Stimulated activated CD4-positive, alpha-beta T cell treated with anti-CD3 and anti-CD28 coated beads, Interleukin-12 subunit alpha, Interleukin-12 subunit beta, amount 100 ng/mL, for 48 hours (primary cell): ENCODE results near the gene IFT172.
"Not testable (repeated sequence)": the region's sequence is repeated elsewhere in the genome, so short reads cannot be mapped to it uniquely, and the experiment has no call there.

Experiments used
- DNase-seq, 3 donors: peaks; one replicate each; pipeline ENCODE4 v3.0.0-alpha.2; 2020; ENCODE audit warnings: low read depth in 2 of 3, low spot score in 1 of 3

The IFT172 gene, protein sequence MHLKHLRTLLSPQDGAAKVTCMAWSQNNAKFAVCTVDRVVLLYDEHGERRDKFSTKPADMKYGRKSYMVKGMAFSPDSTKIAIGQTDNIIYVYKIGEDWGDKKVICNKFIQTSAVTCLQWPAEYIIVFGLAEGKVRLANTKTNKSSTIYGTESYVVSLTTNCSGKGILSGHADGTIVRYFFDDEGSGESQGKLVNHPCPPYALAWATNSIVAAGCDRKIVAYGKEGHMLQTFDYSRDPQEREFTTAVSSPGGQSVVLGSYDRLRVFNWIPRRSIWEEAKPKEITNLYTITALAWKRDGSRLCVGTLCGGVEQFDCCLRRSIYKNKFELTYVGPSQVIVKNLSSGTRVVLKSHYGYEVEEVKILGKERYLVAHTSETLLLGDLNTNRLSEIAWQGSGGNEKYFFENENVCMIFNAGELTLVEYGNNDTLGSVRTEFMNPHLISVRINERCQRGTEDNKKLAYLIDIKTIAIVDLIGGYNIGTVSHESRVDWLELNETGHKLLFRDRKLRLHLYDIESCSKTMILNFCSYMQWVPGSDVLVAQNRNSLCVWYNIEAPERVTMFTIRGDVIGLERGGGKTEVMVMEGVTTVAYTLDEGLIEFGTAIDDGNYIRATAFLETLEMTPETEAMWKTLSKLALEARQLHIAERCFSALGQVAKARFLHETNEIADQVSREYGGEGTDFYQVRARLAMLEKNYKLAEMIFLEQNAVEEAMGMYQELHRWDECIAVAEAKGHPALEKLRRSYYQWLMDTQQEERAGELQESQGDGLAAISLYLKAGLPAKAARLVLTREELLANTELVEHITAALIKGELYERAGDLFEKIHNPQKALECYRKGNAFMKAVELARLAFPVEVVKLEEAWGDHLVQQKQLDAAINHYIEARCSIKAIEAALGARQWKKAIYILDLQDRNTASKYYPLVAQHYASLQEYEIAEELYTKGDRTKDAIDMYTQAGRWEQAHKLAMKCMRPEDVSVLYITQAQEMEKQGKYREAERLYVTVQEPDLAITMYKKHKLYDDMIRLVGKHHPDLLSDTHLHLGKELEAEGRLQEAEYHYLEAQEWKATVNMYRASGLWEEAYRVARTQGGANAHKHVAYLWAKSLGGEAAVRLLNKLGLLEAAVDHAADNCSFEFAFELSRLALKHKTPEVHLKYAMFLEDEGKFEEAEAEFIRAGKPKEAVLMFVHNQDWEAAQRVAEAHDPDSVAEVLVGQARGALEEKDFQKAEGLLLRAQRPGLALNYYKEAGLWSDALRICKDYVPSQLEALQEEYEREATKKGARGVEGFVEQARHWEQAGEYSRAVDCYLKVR (N-terminal part only)

DNA sequence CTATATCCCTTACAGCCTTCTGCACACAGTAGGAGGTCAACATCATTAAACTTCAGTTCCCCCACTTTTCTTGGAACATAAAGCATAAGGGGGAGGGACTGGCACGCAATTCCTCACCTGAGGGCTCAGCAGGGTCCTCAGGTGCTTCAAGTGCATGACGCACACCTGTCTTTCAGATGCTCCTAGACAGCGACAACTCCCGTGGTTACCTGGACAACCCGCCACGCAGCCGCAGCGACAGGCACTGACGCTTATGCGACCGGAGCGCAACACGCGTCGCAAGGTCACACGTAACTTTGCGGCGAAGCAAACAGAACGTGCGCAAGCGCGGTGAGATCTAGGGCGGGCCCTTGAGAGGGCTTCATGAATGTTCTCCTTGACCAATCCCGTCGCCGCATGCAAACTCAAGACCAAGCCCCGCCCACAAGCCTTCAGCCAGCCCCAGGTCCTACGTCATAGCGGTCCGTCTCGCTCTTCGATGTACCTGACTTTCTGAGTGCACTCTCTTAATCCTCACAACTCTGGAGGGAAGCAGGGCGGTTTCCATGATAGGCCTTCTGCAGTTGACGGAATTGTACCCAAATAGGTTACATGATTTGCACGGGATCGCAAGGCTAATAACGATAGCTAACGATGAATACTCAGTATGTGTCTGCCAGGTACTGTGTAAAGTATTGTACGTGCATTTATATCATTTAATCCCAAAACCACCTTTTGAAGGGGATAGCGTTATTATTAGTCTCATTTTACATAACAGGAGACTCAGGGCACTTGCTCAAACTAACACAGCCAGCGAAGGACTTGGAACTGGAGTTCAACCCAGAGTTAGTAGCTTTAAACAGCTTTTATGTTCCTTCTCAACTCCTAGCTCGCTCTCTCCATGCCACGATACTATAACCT is at the start of gene IFT172:
Gene IFT172 (minus strand): TSS at position 246 of the 900 bp plus-strand sequence. CDS start 90 bp downstream, at position 156.
- peak; percentile 98 for DNase-seq

DNA sequence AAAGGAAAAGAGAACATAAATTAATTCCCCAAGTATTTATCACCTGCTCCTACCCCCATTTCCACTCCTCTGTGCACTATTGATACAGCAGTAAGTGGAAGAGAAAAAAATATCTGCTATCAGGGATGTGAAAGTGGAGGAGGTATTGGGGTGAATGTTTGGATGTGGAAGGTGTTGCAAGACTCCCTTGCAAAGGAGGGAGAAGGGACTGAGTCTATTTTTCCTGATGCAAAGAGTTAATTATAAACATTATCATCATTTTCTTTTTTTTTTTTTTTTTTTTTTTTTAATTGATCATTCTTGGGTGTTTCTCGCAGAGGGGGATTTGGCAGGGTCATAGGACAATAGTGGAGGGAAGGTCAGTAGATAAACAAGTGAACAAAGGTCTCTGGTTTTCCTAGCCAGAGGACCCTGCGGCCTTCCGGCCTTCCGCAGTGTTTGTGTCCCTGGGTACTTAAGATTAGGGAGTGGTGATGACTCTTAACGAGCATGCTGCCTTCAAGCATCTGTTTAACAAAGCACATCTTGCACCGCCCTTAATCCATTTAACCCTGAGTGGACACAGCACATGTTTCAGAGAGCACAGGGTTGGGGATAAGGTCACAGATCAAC is 49.4 kb upstream of the IFT172 start:
- DNase-seq, result not testable (repeated sequence)

DNA sequence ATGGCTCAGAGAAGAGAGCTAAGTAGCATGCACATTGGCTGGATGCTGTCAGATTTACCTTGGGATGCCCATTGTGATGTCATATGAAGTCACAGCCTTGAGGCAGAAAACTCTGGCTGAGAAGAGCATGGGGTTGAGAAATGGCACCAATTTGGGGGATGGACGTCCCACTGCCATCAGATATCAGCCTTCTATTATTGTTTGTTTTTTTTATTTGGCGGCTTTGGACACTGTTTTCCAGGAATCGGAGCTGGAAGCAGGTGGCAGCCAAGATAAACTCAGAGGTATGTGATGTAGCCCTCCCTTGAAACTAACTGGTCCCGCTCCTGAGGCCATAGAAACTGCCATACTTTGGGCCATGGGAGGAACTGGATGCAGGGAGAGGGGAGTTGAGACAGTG is 47.7 kb upstream of the IFT172 start:
- DNase-seq, result no peak

DNA sequence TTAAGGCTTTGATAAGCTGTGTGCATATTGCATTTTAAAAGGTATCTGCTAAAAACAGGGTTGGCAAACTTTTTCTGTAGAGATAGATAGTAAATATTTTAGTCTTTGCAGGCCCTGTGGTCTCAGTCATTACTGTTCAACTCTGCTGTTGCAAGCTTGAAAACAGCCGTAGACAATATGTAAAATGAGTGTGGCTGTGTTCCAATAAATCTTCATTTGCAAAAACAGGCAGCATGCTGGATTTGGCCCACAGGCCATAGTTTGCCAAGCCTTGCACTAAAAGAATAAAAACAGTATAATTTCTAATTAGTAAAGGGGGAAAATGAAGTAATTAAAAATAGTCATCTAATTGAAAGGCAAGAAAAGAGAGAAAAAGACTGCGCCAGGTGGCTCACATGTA is 42.4 kb upstream of the IFT172 start:
- no peak for DNase-seq

DNA sequence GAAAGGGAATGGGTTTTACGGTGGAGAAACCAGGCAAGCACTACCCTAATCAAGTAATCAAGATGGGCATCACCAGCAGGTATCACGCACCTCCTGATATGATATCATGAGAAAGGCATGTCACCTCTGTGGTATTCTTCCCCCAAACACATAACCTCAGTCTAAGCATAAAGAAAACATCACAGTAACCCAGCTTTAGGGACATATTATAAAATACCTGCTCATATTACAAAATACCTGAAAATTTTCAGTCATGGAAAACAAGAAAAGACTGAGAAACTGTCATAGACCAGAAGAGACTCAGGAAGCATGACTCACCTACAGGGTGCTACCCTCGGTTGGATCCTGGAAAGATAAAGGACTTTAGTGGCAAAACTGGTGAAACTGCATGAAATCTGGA is 37.6 kb upstream of the IFT172 start:
- DNase-seq, result no peak

DNA sequence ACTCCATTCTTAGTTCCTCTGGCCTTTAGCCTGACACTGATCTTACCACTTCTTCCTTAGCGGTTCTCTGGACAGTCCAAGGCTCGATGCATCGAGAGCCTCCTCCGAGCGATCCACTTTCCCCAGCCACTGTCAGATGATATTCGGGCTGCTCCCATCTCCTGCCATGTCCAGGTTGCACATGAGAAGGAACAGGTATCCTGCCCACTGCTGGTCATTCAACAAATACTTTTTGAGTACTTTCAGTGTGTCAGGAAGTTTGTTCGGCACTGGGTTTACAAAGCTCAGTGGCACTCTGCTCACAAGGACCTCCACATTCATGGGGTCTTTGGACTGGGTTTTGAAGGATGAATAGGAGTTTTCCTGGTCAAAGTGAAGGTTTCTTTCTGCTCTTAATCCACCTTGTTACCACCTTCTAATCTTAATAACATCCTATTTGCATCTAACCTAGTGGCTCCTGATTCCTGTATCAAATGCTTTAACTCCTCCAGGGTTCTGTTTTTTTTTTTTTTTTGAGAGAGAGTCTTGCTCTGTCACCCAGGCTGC is 32.9 kb upstream of the IFT172 start:
- DNase-seq, result no peak

DNA sequence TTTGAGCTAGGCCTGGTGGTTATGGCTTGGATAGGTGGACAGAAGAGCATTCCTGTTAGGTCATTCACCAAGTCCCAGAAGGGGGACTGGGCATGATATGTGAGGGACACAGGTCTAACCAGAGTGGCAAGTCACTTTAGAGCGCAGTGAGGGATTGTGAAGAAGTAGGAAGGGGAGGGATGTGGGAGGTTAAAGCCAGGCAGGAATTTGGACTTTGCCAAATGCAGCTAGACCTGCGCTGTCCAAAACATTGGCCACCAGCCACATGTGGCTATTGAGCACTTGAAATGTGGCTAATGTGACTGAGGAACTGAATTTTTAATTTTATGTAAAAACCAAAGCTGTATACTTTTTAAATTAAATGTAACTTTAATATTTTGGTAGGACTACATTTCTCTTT is 30.8 kb upstream of the IFT172 start:
- DNase-seq, result no peak

DNA sequence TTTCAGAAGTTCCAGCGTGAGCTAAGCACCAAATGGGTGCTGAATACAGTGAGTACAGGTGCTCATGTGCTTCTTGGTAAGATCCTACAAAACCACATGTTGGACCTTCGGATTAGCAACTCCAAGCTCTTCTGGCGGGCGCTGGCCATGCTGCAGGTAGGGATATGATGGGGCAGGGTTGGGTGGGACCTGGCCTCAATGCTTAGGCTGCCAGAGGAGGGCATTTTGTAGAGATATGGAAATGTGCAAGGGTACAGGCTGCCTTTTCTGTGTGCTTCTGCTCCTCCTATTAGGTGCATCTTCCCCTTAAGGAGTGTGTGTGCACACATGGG is 29.2 kb upstream of the IFT172 start:
- DNase-seq, result no peak

DNA sequence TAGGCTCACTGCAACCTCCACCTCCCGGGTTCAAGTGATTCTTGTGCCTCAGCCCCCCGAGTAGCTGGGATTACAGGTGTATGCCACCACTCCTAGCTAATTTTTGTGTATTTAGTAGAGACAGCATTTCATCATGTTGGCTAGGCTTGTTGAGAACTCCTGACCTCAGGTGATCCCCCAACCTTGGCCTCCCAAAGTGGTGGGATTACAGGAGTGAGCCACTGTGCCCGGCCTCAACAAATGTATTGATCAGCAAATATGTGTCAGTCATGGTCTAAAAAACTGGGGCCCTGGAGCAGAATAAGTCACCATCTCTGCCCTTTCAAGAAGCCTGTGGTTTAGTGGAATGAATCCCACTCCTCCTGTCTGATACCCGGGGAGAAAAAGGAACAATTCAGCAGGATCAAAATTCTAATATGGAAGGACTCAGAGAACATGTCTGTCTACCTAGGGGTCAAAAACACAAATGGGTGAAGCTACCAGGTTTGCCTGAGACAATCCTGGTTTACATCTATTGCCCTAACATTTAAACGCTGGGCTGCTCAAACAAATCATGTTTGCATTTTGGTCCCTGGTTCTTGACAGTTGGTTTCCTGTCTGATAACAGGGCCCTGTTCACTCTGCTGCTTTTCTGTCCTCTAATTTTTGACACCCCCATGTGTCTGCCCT is 28.7 kb upstream of the IFT172 start:
- no peak for DNase-seq

DNA sequence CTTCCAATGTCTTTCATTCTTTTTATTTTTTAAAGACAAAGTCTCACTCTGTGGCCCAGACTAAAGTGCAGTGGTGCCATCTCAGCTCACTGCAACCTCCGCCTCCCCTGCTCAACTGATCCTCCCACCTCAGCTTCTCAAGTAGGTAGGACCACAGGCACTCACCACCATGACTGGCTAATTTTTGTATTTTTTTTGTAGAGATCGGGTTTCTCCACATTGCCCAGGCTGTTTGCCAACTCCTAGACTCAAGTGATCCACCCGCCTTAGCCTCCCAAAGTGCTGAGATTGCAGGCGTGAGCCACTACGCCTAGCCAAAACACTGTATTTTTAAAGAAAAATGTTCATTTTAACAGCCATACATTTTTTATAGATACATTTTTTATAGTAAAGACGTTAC is 19.8 kb upstream of the IFT172 start:
- DNase-seq, result no peak

DNA sequence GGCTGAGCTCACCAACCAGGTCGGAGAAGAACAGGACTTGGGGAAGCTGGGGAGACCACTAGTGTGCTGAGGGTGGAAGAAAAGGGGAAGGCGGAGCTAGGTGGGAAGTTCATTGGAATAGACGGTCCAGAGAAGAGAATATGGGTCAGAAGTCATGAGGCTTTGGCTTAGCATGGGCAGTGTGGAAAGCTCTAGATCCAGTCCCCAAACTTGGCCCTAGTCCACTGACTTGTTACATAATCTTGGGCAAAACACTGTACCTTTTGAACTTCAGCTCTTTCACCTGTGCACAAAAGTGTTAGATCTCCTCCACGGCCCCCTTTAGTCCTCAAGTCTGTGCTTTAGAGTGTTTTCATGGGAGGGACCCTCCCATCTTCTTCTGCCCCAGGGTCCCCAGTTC is 17.8 kb upstream of the IFT172 start:
- no peak for DNase-seq

DNA sequence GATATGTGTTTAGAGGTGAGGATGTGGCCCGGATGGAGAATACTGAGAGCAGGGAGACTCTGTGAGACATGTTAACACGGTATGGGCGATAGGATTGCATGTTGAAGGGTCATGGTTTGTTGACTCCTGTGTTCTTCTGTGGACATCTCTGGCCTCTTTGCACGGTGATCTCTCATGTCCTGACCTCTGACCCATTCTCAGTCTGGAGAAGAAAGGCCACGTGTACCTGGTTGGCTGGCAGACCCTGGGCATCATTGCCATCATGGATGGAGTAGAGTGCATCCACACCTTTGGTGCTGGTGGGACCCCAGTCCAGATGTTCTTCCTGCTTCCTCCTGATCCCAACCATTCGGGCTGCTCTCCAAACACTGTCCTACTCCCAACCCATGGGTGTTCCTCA is 17.0 kb upstream of the IFT172 start:
- no peak for DNase-seq

DNA sequence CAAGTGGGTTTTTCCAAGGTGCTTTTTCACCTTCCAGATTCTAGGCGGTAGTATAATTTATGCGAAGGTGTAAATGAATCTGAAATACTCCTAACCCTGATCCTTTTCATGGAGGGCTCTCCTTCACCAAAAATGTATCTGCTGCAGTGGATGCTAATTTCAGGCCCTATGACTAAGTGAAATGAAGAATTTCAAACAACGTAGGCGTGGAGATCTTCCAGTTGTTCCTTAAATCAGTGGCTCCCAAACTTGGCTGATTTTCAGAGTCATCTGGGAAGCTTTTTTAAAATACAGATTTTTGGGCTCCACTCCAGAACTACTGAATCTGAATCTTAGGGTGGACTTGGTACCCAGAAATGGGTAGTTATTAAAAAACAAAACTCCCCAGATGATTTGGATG is 12.6 kb upstream of the IFT172 start:
- DNase-seq, result no peak

DNA sequence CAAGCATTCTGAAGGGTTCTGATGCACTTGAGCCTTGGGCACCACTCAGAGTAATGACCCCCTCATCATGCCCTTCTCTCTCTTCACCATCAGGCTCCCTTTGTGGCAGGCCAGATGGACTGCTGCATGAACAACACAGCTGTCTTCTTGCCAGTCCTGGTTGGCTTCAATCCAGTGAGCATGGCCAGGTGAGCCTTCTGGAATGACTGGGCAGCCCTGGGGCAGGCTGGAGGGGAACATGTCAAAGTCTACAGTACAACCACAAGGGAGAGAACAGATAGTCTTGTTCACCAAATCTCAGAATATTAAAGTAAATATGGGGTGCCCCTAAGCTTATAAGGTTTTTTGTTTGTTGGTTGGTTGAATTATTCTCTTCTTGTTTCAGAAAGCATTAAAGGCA is 11.5 kb upstream of the IFT172 start:
- no peak for DNase-seq

DNA sequence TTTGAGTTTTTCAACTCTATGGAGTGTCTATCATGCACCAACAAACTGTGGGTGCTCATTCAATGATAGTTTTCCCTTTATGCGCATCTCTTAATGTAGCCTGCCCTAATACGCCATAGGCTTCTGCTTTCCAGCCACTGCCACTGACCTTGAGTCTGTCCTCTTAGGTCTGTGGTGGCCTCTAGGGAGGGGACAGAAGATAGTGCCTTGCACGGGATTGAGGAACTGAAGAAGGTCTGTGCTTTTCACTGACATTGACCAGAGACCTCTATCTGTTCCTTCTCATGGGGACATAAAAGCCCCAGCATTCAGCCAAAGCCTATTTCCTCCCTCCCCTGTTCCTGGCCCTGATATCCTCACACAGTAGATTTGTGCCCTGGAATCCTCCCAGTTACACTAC is 9.4 kb upstream of the IFT172 start:
- no peak for DNase-seq

DNA sequence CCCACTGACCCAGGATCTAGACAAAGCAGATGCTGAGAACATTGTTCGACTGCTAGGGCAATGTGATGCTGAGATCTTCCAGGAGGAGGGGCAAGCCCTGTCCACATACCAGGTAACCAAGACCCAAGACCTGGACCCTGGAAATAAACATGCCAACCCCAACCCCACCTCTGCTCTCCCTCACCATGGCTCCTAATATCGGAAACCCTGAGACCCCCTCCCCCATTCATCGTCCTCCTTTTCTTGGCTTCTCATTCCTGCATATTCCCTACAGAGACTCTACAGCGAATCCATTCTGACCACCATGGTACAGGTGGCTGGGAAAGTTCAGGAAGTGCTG is 7.7 kb upstream of the IFT172 start:
- no peak for DNase-seq

DNA sequence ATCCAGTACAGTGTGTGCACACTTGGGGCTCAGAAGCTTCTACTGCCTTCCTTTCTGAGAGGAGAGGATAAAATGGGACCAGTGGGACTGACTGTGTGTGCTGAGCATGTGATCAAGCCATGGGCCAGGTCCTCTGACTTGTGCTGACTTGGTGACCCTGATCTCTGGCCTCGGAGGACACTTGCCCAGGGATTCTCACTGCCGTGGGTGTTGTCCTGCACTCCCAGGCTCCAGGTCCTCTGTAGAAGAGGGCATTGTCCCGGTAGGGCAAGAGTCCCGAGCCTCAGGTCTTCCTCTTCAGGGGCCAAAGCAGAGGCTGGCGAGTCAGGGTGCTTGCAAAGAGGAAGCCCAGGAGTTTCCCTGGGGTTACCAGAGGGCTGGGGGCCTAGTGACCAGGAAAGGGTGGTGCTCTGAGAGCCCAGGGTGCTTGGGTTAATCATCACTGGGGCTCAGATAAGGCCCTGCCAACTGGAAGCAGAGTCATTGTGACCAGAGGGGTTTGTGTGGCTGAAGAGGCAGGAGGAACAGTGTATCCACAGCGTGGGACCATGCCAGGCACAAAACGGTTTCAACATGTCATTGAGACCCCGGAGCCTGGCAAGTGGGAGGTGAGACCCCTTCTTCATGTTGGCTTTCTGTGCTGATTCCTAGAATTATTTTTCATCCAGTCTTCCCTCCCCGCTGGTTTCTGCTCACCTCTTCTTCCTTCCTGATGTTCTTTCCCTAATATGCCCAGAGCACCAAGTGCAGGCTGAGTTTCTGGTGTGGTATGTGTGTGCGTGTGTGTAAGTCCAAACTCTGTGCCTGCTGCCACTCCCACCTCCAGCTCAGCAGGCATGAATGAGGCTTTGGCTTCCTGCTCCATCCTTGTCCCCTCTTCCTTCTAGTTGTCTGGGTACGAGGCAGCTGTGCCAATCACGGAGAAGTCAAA is 7.1 kb upstream of the IFT172 start, which contains the start of gene GCKR:
Gene GCKR (plus strand): TSS at position 483 of the 931 bp plus-strand sequence. CDS start 66 bp downstream, at position 549.
- DNase-seq, result no peak

DNA sequence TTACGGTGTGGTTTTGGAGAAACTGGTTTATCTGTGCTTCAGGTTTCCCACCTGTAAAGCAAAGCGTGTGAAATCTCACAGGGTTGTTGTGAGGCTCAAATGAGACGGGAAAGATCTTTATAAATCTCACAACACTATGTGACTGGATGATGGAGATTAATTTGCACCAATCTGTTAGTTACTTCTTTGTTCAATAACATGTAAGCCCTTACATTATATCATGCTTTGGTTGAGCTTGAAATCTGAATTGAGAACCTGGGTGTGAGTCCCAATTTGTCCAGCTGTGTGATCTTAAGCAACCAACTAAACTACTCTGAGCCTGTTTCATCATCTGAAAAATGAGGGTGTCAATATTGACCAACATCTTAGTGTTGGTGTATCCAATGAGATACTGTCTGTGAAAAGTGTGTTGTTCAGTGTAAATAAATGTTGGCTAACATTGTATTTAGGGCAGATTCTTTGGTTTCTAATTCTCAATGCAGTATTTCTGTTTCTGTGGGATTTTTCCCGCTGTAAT is 6.4 kb upstream of the IFT172 start:
- DNase-seq, result no peak
